Measurements from ENCODE around the gene BMP6.

- TF ChIP-seq GATA2 (IDR thresholded peaks at IDR 0.05; ENCODE audit: low read depth, low read length) (no peak), GATA3 (IDR thresholded peaks at IDR 0.05; ENCODE audit: low read depth, low read length) (no peak)
Observed at GRCh38 chr6:7677229-7677628, 48.7 kb upstream of the BMP6 start.

All from SH-SY5Y (cell line).